SK-N-SH treated with all-trans-retinoic acid at 6 μM for 48 hours (cell line): ENCODE data around the gene DENND5A.
"Not testable (repeated sequence)": the region's sequence is repeated elsewhere in the genome, so short reads cannot be mapped to it uniquely, and the experiment has no call there.

Experiments used
- ATAC-seq: fragments of 200-7000 bp; cut with Tn5 transposase; 3 replicates; pipeline ENCODE4 v1.9.1; 2020; ENCODE audit warnings: mild to moderate bottlenecking, moderate library complexity
- ARNTL ChIP-seq: fragments of 450-650 bp; formaldehyde crosslinking; IDR thresholded peaks from 2 replicates; pipeline ENCODE4 v1.5.0; 2020; ENCODE audit warnings: low read depth, mild to moderate bottlenecking, moderate library complexity, borderline replicate concordance
- CSDC2 ChIP-seq: fragments of 250-450 bp; sonication (Bioruptor Pico); IDR thresholded peaks from 2 replicates; pipeline ENCODE4 v1.5.0; 2020; ENCODE audit warnings: mild to moderate bottlenecking, moderate library complexity
- CSRNP3 ChIP-seq: fragments of 250-450 bp; sonication (Bioruptor Pico); IDR thresholded peaks from 2 replicates; pipeline ENCODE4 v1.5.1; 2021; ENCODE audit warnings: mild to moderate bottlenecking, moderate library complexity
- ISL1 ChIP-seq: fragments of 250-450 bp; sonication (Bioruptor Pico); IDR thresholded peaks from 2 replicates; pipeline ENCODE4 v2.1.2; 2022; ENCODE audit warnings: mild to moderate bottlenecking, moderate library complexity
- OSR1 ChIP-seq: fragments of 250-450 bp; sonication (Bioruptor Pico); IDR thresholded peaks from 2 replicates; pipeline ENCODE4 v1.8.0; 2022; ENCODE audit warnings: moderate library complexity, mild to moderate bottlenecking, inconsistent platforms
- RARB ChIP-seq: fragments of 250-450 bp; sonication (Bioruptor Pico); IDR thresholded peaks from 2 replicates; pipeline ENCODE4 v1.8.0; 2021; ENCODE audit warnings: mild to moderate bottlenecking, moderate library complexity
- SNAI2 ChIP-seq: fragments of 250-450 bp; sonication (Bioruptor Pico); IDR thresholded peaks from 2 replicates; pipeline ENCODE4 v1.5.0; 2020; ENCODE audit warnings: mild to moderate bottlenecking, moderate library complexity
- TOX ChIP-seq: fragments of 250-450 bp; sonication (Bioruptor Pico); IDR thresholded peaks from 2 replicates; pipeline ENCODE4 v1.8.0; 2021; ENCODE audit warnings: mild to moderate bottlenecking, moderate library complexity, borderline replicate concordance
- ZFP3 ChIP-seq: fragments of 250-450 bp; sonication (Bioruptor Pico); IDR thresholded peaks from 2 replicates; pipeline ENCODE4 v1.5.0; 2020; ENCODE audit warnings: mild to moderate bottlenecking, moderate library complexity
- ZFP30 ChIP-seq: fragments of 450-650 bp; formaldehyde crosslinking; IDR thresholded peaks from 2 replicates; pipeline ENCODE4 v1.5.0; 2022; ENCODE audit warnings: mild to moderate bottlenecking, moderate library complexity
- ZNF565 ChIP-seq: fragments of 450-650 bp; formaldehyde crosslinking; conservative IDR thresholded peaks from 2 replicates; pipeline ENCODE4 v1.5.0; 2020; ENCODE audit warnings: low read depth, mild to moderate bottlenecking, moderate library complexity
- ZNF8 ChIP-seq: fragments of 450-650 bp; formaldehyde crosslinking; IDR thresholded peaks from 2 replicates; pipeline ENCODE4 v1.5.0; 2020; ENCODE audit warnings: mild to moderate bottlenecking, moderate library complexity
- TF ChIP-seq, protein P1 (sequence below): fragments of 250-450 bp; sonication (Bioruptor Pico); IDR thresholded peaks from 2 replicates; pipeline ENCODE4 v1.8.0; 2020; ENCODE audit warnings: mild to moderate bottlenecking, moderate library complexity, borderline replicate concordance
- TF ChIP-seq, protein P2 (sequence below): fragments of 250-450 bp; sonication (Bioruptor Pico); IDR thresholded peaks from 2 replicates; pipeline ENCODE4 v1.5.1; 2020; ENCODE audit warnings: low read depth, mild to moderate bottlenecking, moderate library complexity
- TF ChIP-seq, protein P3 (sequence below): fragments of 250-450 bp; sonication (Bioruptor Pico); IDR thresholded peaks from 2 replicates; pipeline ENCODE4 v1.8.0; 2021; ENCODE audit warnings: low read depth, mild to moderate bottlenecking, moderate library complexity, borderline replicate concordance

DENND5A gene

GRCh38 chr11:9169595-9170295 is 95.4 kb downstream of the DENND5A start (continued):
- TF ChIP-seq, protein P1, sequence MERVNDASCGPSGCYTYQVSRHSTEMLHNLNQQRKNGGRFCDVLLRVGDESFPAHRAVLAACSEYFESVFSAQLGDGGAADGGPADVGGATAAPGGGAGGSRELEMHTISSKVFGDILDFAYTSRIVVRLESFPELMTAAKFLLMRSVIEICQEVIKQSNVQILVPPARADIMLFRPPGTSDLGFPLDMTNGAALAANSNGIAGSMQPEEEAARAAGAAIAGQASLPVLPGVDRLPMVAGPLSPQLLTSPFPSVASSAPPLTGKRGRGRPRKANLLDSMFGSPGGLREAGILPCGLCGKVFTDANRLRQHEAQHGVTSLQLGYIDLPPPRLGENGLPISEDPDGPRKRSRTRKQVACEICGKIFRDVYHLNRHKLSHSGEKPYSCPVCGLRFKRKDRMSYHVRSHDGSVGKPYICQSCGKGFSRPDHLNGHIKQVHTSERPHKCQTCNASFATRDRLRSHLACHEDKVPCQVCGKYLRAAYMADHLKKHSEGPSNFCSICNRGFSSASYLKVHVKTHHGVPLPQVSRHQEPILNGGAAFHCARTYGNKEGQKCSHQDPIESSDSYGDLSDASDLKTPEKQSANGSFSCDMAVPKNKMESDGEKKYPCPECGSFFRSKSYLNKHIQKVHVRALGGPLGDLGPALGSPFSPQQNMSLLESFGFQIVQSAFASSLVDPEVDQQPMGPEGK (CRISPR knock-in tag) = no peak
- TF ChIP-seq, protein P2, sequence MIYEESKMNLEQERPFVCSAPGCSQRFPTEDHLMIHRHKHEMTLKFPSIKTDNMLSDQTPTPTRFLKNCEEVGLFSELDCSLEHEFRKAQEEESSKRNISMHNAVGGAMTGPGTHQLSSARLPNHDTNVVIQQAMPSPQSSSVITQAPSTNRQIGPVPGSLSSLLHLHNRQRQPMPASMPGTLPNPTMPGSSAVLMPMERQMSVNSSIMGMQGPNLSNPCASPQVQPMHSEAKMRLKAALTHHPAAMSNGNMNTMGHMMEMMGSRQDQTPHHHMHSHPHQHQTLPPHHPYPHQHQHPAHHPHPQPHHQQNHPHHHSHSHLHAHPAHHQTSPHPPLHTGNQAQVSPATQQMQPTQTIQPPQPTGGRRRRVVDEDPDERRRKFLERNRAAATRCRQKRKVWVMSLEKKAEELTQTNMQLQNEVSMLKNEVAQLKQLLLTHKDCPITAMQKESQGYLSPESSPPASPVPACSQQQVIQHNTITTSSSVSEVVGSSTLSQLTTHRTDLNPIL = no peak
- TF ChIP-seq ZNF8 (CRISPR knock-in tag) = no peak
- no peak for TF ChIP-seq TOX (CRISPR knock-in tag)
- TF ChIP-seq ZNF565 = no peak
- no peak for TF ChIP-seq CSRNP3 (CRISPR knock-in tag)
- TF ChIP-seq, all 23 proteins: peak for 0

- not testable (repeated sequence) for ATAC-seq
Observed at GRCh38 chr11:9161991-9162390, 103.2 kb downstream of the DENND5A start.

GRCh38 chr11:9160166-9160565 is 105.0 kb downstream of the DENND5A start:
- TF ChIP-seq ZNF8 (CRISPR knock-in tag) (no peak), TOX (CRISPR knock-in tag) (no peak), ZFP3 (CRISPR knock-in tag) (no peak), ISL1 (no peak), CSRNP3 (CRISPR knock-in tag) (no peak)
- TF ChIP-seq, protein P1 (CRISPR knock-in tag) = no peak
- TF ChIP-seq, all 23 proteins: peak for 0

DNA sequence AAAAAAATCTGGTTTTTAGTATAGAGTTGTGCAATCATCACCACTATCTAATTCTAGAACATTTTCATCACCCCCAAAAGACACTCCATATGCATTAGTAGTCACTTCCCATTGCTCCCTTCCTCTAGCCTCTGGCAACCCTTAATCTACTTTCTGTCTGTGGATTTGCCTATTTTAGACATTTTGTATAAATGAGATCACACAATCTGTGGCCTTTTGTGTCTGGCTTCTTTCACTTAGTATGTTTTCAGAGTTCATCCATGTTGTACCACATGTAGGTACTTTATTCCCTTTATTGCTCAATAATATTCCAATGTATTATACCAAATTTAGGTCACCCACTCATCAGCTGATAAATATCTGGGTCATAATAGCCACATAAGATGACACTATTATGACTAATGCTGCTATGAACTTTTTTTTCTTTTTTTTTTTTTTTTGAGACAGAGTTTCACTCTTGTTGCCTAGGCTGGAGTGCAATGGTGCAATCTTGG is 106.2 kb downstream of the DENND5A start:
- TF ChIP-seq OSR1 (CRISPR knock-in tag) = no peak
- 0 out of 2 replicates have a peak, but pooled peaks have one; percentile 28 for TF ChIP-seq ISL1
- TF ChIP-seq, all 23 proteins: peak for 1
- ATAC-seq = no peak

More at GRCh38 chr11:9160166-9160565, 105.0 kb downstream of the DENND5A start:
- peak; percentile 66 for ATAC-seq

GRCh38 chr11:9155930-9156329 is 109.2 kb downstream of the DENND5A start:
- no peak for ATAC-seq
- TF ChIP-seq ZNF565 = no peak
- TF ChIP-seq, protein P1 (CRISPR knock-in tag) = no peak
- no peak for TF ChIP-seq RARB (CRISPR knock-in tag)
- TF ChIP-seq TOX (CRISPR knock-in tag) = no peak
- TF ChIP-seq ZFP3 (CRISPR knock-in tag) = no peak
- no peak for TF ChIP-seq ZFP30
- TF ChIP-seq, protein P3, sequence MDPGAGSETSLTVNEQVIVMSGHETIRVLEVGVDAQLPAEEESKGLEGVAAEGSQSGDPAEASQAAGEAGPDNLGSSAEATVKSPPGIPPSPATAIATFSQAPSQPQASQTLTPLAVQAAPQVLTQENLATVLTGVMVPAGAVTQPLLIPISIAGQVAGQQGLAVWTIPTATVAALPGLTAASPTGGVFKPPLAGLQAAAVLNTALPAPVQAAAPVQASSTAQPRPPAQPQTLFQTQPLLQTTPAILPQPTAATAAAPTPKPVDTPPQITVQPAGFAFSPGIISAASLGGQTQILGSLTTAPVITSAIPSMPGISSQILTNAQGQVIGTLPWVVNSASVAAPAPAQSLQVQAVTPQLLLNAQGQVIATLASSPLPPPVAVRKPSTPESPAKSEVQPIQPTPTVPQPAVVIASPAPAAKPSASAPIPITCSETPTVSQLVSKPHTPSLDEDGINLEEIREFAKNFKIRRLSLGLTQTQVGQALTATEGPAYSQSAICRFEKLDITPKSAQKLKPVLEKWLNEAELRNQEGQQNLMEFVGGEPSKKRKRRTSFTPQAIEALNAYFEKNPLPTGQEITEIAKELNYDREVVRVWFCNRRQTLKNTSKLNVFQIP (CRISPR knock-in tag) = no peak
- no peak for TF ChIP-seq CSDC2 (CRISPR knock-in tag)
- TF ChIP-seq ISL1 = no peak
- TF ChIP-seq, protein P2 = no peak
- TF ChIP-seq SNAI2 (CRISPR knock-in tag) = no peak
- no peak for TF ChIP-seq ARNTL (CRISPR knock-in tag)
- TF ChIP-seq, all 23 proteins: peak for 0
